ENCODE data around the gene MSI2. TPM values are rescaled to one million over a fixed set of nuclear protein-coding genes. Genes with fewer than 3 reads are reported as not detected.
A peak's percentile ranks its signal among the peaks of the same experiment; 100 is the strongest.

The MSI2 gene
- total and polyA plus RNA-seq, 8 donors, result 35.0 to 49.5 (median 47.5) TPM

GRCh38 chr17:57420734-57421717, 164.7 kb downstream of the MSI2 start:
- Histone ChIP-seq H3K36me3 (no peaks in the 10 kb centered on the region), H3K9me3 (no peaks in the 10 kb centered on the region), H3K4me1 (peaks cover 0 to 8% of the 10 kb centered on the region in 2 donors), H3K27ac (no peak overlapping the region), H3K4me3 (no peak overlapping the region), H3K27me3 (no peaks in the 10 kb centered on the region)
- TF ChIP-seq, protein P1, sequence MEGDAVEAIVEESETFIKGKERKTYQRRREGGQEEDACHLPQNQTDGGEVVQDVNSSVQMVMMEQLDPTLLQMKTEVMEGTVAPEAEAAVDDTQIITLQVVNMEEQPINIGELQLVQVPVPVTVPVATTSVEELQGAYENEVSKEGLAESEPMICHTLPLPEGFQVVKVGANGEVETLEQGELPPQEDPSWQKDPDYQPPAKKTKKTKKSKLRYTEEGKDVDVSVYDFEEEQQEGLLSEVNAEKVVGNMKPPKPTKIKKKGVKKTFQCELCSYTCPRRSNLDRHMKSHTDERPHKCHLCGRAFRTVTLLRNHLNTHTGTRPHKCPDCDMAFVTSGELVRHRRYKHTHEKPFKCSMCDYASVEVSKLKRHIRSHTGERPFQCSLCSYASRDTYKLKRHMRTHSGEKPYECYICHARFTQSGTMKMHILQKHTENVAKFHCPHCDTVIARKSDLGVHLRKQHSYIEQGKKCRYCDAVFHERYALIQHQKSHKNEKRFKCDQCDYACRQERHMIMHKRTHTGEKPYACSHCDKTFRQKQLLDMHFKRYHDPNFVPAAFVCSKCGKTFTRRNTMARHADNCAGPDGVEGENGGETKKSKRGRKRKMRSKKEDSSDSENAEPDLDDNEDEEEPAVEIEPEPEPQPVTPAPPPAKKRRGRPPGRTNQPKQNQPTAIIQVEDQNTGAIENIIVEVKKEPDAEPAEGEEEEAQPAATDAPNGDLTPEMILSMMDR (IDR thresholded peaks at IDR 0.05), result no peak
- DNase-seq (peak in 1 of 4 donors; percentile 63), ATAC-seq (no peak)
- intact Hi-C loops (cut with DNase I), result no loop called here

DNA sequence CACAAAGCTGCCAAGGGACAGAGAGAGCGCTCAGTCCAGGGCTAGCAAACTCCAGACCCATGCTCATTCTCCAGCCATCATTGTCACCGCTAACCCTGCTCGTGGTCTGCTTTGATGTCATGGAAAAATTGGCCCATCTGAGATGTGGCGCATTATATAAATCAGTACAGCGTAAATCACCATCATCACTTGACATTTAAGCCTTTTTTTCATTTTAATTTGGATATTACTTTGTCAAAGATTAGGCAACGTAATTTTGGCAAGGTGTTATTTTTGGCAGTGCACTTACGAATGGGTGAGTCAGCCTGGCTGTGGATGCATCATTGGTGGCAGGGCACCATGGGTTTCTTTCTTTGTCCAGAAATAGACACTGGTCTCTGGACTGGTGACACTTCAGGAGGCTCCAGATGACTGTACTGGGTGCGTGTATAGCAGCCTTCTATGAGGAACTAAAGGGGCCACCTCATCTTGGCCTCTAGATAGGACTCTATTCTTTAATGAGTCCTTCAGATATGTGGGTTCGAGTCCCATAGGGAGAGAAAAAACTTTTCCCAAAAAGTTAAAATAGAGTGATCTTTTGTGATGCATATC, 166.3 kb downstream of the MSI2 start:
- Histone ChIP-seq H3K4me3 (no peak overlapping the region), H3K27ac (no peak overlapping the region), H3K9me3 (no peaks in the 10 kb centered on the region), H3K4me1 (peaks cover 0 to 8% of the 10 kb centered on the region in 2 donors), H3K27me3 (no peaks in the 10 kb centered on the region), H3K36me3 (no peaks in the 10 kb centered on the region)
- TF ChIP-seq, protein P1 (IDR thresholded peaks at IDR 0.05), result no peak
- no peak for DNase-seq
- ATAC-seq, result peak; percentile 29
- intact Hi-C loops (cut with DNase I), result no loop called here

DNA sequence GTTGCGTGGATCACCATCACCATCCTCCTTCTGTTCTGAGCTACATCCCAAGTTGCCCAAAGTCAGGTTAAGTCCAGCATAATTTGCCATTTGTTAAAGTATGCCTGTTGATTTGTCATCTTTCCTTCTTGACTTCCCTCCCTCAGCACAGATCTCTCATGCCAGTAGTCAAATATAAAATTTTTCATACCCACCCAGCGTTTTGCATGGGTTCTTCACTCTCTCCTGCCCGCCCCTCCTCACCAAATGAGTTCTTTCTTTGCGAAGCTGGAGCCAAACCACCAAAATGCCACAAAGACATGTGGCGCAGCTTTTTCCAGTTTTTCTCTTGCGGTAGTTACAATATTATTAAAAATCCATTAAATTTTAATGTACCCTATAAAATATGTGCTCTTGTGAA, 167.2 kb downstream of the MSI2 start:
- Histone ChIP-seq H3K36me3 (no peaks in the 10 kb centered on the region), H3K27me3 (no peaks in the 10 kb centered on the region), H3K9me3 (no peaks in the 10 kb centered on the region), H3K4me3 (no peak overlapping the region), H3K27ac (no peak overlapping the region), H3K4me1 (peaks cover 0 to 8% of the 10 kb centered on the region in 2 donors)
- TF ChIP-seq, protein P1 (IDR thresholded peaks at IDR 0.05), result no peak
- ATAC-seq (no peak), DNase-seq (no peak)
- intact Hi-C loops (cut with DNase I), result no loop called here

DNA sequence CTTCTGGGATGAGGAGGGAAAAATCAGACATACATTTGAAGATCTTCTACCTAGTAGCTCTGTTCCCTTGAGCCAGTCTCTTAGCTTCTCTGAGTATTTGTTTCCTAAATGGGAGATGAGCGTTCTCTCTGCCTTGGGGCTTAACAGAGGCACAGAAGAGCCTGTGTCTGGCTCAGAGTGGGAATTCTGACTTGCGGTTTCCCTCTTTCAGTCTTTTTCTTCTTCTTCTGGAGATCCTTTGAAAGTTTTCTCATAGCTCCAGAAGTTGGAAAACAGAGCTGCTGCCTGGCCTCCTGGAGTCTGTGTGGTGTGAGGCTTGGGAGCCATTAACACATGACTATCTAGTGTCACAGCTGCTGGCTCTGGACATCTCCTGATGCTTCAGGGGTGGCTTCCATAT, 167.9 kb downstream of the MSI2 start:
- Histone ChIP-seq H3K27ac (no peak overlapping the region), H3K4me3 (no peak overlapping the region), H3K36me3 (no peaks in the 10 kb centered on the region), H3K9me3 (no peaks in the 10 kb centered on the region), H3K4me1 (peaks cover 0 to 8% of the 10 kb centered on the region in 2 donors), H3K27me3 (no peaks in the 10 kb centered on the region)
- ATAC-seq (no peak), DNase-seq (no peak)
- intact Hi-C loops (cut with DNase I), result no loop called here
- TF ChIP-seq, protein P1 (IDR thresholded peaks at IDR 0.05), result no peak

GRCh38 chr17:57424777-57425188, 168.5 kb downstream of the MSI2 start:
- Histone ChIP-seq H3K4me3 (no peak overlapping the region), H3K27ac (no peak overlapping the region), H3K27me3 (no peaks in the 10 kb centered on the region), H3K36me3 (no peaks in the 10 kb centered on the region), H3K4me1 (peaks cover 0 to 8% of the 10 kb centered on the region in 2 donors), H3K9me3 (no peaks in the 10 kb centered on the region)
- intact Hi-C loops (cut with DNase I), result no loop called here
- ATAC-seq, result peak; percentile 33
- no peak for DNase-seq
- TF ChIP-seq, protein P1 (IDR thresholded peaks at IDR 0.05), result no peak

All from left lung (tissue), 10 donors.